ENCODE data around the gene ITPK1.

DNA sequence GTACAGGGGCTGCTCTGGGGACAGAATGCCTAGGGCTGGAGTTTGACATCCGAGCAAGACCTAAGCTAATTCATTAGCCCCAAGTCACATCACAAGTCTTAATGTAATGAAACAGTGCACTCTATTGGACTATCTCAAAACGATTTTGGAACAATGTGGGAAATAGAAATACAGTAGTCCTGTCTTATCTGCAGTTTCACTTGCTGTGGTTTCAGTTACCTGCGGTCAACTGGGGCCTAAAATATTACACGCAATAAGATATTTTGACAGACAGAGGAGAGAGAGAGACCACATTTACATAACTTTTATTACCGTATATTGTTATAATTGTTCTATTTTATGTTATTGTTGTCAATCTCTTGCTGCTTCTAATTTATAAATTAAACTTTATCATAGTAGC lies 47.8 kb upstream of the ITPK1 start:
- TF ChIP-seq, protein P1, sequence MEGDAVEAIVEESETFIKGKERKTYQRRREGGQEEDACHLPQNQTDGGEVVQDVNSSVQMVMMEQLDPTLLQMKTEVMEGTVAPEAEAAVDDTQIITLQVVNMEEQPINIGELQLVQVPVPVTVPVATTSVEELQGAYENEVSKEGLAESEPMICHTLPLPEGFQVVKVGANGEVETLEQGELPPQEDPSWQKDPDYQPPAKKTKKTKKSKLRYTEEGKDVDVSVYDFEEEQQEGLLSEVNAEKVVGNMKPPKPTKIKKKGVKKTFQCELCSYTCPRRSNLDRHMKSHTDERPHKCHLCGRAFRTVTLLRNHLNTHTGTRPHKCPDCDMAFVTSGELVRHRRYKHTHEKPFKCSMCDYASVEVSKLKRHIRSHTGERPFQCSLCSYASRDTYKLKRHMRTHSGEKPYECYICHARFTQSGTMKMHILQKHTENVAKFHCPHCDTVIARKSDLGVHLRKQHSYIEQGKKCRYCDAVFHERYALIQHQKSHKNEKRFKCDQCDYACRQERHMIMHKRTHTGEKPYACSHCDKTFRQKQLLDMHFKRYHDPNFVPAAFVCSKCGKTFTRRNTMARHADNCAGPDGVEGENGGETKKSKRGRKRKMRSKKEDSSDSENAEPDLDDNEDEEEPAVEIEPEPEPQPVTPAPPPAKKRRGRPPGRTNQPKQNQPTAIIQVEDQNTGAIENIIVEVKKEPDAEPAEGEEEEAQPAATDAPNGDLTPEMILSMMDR (IDR thresholded peaks at IDR 0.05), result no peak
- TF ChIP-seq POLR2A (IDR thresholded peaks at IDR 0.05), result no peak
